ENCODE data around the gene FUT9.

The FUT9 gene

DNA sequence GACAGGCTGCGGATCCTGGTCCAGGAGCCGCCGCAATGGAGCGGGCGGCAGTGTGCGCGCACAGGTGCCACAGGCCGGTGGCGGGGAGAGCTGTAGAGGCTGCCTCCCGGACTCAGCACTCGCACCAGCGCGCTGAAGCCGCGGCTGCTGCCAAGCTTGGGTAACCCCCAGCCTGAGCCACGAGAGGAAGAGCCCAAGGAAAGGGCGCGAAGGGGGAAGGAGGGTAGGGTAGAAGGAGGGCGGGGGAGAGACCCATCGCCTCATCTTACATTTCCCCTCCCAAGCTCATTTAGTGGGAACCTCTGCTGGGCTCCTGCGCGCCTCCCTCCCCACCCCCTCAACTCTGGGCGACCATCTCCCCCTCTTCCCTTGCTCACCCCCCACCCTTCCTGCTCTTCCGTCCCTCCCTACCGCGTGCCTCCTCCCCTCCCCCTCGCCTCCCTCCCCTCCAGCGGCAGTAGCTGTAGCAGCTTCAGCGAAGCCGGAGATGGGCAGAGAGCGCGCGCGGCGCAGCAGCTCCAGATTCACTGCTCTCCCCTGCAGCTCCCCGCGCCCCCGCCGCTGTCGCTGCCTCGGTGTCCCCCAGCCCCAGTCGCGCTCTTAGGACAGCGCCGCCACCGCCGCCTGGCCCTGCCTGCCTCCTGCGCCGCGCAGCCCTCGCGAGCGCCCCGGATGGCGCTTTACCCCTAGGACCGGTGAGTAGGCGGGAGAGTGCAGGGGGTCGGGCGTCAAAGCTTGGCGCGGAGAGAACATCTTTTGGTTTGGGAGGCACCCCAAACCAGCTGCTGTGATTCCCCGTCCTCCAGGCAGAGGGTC lies at the start of gene FUT9:
FUT9 (plus strand) TSS at position 457 of the 816 bp plus-strand sequence. CDS start 187,182 bp downstream, outside the sequence.
- DNase-seq (ENCODE audit: low read depth in 2 of 2), result no peak

DNA sequence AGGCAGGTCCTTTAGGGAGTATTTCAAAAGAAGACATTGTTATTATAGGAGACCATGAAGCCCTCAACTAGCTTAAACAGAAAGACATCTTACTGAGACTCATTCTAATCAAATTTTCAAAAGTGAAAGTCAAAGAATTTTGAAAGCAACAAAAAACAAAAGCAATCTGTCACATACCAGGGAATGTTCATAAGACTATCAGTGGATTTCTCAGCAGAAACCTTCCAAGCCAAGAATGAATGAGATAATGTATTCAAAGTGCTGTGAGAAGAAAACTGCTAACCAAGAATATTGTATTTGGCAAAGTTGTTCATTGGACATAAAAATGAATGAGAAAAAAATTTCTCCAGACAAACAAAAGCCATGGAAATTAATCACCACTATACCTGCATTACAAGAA lies 48.2 kb upstream of the FUT9 start:
- DNase-seq (ENCODE audit: low read depth in 2 of 2), result no peak

GRCh38 chr6:95973976-95974375 lies 41.8 kb upstream of the FUT9 start:
- DNase-seq (ENCODE audit: low read depth in 2 of 2), result no peak

DNA sequence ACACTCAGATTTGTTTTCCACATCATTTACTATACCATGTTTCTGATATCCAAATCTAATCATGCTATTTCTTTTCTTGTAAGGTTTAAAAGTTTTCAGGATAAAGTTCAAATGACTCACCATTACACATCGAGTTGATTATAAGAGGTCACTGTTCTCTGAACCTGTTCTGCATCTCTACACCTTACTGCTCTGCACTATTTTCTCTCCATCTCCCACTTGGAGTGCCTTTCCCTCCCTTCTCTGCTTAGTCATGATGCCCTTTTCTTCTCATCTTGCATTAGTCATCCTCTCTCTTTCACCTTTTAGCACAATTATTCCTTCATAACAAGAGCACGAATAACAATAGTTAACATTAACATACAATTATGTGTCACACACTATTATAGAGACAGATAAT lies 37.5 kb upstream of the FUT9 start:
- no peak for DNase-seq (ENCODE audit: low read depth in 2 of 2)

DNA sequence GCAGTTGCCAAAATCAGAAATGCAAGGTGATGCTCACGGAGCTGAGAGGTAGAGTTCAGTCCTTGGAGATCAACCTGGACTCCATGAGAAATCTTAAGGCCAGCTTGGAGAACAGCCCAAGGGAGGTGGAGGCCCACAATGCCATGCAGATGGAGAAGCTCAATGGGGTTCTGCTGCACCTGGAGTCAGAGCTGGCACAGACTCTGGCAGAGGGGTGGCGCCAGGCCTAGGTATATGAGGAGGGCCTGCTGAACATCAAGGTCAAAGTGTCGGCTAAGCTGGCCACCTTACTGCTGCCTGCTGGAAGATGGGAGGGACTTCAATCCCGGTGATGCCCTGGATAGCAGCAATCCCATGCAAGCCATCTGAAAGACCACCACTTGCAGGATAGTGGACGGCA lies 23.9 kb upstream of the FUT9 start:
- no peak for DNase-seq (ENCODE audit: low read depth in 2 of 2)

- no peak for DNase-seq (ENCODE audit: low read depth in 2 of 2)
Observed at GRCh38 chr6:95994151-95994550, 21.6 kb upstream of the FUT9 start.

DNA sequence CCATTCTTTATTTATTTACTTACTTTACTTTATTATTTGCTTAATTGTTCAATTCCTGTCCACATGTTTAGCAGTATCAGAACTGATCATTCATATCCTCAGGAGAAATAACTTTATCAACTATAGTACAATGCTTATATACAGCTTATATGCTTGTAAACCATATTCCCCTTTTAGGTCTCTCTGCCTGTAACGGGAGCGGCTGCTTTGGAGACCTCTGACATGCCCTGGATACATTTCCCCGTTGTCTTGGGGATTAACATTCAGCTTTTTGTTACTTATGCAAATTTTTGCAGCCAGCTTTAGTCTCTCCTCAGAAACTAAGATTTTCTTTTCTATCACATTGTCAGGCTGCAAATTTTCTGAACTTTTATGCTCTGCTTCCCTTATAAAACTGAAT lies 17.6 kb upstream of the FUT9 start:
- DNase-seq (ENCODE audit: low read depth in 2 of 2), result no peak

GRCh38 chr6:96001891-96002575 lies 13.7 kb upstream of the FUT9 start:
- no peak for DNase-seq (ENCODE audit: low read depth in 2 of 2)

DNA sequence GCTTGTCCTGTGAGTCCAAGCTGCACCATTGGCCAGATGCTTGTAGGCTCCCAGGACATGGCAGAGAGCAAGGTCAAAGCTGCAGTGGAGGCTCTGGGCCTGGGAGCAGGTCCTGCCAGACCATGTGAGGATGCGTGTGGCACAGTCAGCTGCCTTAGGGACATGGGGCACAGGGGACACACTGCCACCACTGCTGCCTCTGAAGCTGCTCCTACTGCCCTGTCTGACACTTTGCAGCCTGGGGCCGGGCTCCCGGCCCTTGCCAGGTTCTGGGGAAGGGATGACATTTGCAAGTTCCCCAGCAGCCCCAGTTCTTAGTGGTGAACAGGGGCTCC lies 13.2 kb upstream of the FUT9 start:
- DNase-seq (ENCODE audit: low read depth in 2 of 2), result no peak

GRCh38 chr6:96002912-96003311 lies 12.9 kb upstream of the FUT9 start:
- DNase-seq (ENCODE audit: low read depth in 2 of 2), result no peak

DNA sequence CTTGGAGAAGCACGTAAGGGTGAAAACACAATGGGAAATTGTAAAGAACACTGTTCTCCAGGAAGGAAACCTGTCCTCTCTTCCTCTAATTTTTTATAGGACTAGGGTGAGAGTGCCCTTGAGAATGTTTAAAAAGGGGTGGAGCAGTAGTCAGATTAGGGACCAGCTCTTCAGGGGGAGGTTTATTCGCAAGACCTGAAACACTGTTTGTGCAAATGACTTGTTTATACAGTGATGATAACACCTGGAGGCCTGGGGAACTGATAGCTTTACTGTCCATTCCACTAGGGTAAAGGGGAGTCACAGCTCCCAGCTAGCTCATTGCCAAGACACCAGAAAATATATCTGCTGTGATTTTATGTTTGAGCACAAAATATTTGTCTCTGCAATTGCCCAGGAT lies 8.1 kb upstream of the FUT9 start:
- no peak for DNase-seq (ENCODE audit: low read depth in 2 of 2)

DNA sequence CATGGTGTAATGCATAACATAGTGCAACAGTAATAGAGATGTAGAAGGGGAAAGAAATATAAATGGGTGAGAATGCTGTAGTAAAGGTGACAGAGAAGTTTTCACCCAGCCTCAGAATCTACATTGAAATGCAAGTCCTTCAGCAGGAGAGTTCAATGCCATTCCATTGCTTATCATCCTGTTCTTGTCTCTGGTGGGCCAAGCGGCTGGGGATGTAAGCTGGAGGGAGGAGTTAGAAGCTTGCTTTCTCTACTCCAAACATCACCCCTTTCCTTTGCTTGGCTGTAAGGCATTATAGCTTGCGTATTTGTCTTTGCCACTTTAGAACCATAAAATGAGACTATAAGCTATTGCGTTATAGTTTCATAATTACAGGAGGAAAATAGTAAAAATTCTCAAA lies 2.2 kb upstream of the FUT9 start:
- no peak for DNase-seq (ENCODE audit: low read depth in 2 of 2)

DNA sequence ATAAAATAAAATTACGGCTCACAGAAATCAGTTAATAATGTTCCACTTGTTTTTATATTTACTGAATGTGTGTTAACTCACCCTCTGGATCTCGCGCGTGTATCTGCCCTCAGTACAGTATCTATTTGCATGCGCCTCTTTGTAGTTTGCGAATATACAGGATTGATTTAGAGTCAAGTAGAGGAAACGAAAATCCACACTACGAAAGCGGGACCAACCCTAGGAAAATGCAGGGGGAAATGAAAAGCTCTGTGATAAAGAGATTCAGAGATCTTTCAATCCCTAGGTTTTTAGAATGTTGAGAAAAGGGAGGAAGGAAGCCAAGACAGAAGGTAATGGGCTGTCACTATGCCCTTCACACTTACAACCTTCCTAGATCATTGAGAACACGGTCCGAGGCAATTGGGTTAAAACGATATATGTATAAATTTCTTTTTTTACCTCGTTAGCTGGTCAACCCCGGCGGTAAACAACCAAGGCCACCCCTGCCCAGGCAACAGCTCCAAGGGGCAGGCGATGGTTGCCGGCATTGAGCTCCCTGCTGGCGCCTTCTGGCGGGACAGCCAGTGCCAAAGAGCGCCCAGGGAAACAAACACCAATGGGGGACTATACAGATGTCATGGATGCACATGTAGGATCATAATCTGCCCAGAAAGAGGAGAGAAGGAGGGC lies 792 bp upstream of the FUT9 start:
- DNase-seq (ENCODE audit: low read depth in 2 of 2), result no peak

- no peak for DNase-seq (ENCODE audit: low read depth in 2 of 2)
Observed at GRCh38 chr6:96016334-96017069, 728 bp downstream of the FUT9 start.

DNA sequence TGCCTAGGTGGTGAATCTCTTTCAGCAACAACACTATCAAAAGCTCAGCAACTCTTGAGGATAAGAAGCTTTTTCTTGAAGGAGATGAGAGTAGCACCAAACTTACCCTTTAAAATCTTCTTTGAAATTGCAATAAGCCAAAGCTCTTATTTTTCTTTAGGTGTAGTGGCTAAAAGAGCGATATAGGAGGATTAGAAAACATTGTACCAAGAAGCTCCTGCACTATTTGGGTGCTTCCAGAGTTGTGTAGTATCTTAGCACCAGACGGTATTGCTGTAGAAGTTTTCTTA lies 1.2 kb downstream of the FUT9 start:
- no peak for DNase-seq (ENCODE audit: low read depth in 2 of 2)

- no peak for DNase-seq (ENCODE audit: low read depth in 2 of 2)
Observed at GRCh38 chr6:96022225-96022624, 6.5 kb downstream of the FUT9 start.

- no peak for DNase-seq (ENCODE audit: low read depth in 2 of 2)
Observed at GRCh38 chr6:96032661-96033060, 16.9 kb downstream of the FUT9 start.

- DNase-seq (ENCODE audit: low read depth in 2 of 2), result no peak
Observed at GRCh38 chr6:96051555-96051954, 35.8 kb downstream of the FUT9 start.

- DNase-seq (ENCODE audit: low read depth in 2 of 2), result no peak
Observed at GRCh38 chr6:96058082-96058481, 42.3 kb downstream of the FUT9 start.

DNA sequence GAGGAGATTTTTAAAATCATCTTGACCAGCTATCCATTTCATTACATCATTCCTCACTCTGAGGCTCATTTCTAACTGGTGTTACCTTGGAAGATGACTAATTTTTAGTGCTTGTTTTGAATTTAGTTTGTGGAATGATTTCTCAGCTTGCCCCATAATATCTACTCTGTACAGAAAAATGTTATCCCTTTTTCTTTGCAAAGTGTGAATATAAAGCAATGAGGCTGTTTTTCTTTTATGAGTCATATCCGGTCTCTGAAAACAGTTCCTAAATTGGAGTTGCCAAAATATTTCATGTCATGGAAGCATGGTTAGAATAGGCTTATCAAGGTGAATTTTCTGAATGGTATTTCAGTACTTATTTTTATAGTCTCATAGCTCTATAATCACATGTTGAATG lies 43.8 kb downstream of the FUT9 start:
- no peak for DNase-seq (ENCODE audit: low read depth in 2 of 2)

DNA sequence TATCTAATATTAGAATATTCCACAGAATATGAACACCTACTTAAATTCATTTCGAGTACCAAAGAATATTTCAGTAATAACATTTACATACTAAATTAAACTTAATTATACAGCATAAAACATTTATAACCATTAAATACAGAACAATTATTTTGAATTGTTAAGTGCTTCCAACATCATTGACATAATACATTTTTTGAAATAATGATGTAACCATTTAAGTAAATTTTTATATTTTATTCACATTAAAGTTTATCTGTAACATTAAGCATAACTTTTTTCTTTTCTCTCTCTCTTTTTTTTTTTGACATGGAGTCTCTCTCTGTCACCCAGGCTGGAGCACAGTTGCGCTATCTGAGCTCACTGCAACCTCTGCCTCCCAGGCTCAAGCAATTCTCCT lies 44.5 kb downstream of the FUT9 start:
- no peak for DNase-seq (ENCODE audit: low read depth in 2 of 2)

DNA sequence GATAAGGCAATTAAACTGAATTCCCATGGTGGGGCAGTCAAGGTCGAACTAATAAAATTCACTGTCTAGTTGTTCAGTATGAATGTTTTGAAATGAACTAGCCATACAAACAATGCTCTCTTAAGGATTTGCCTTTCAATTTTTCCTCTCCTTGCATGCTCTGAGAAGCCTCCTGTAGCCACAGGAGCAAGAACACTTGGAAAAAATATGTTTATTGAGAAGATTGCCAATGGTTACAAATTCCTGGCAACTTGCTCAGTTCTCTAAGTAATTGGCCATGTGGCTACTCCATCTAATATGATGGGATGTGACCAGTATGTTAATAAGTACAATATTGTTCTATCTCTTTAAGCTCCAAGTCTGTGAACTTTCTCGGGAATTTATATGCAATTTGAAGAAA lies 49.4 kb downstream of the FUT9 start:
- no peak for DNase-seq (ENCODE audit: low read depth in 2 of 2)

GRCh38 chr6:96066376-96066775 lies 50.6 kb downstream of the FUT9 start:
- DNase-seq (ENCODE audit: low read depth in 2 of 2), result no peak
